NCI-H187 treated with DMSO at 0.1 percent for 48 hours (cell line): Measurements from ENCODE around the gene MAP3K10.

Experiments used
- DNase-seq: peaks from one replicate; lab custom pipeline; 2025; lab: John Stamatoyannopoulos, UW

The MAP3K10 gene

GRCh38 chr19:40249781-40250180 lies 58.6 kb downstream of the MAP3K10 start:
- no peak for DNase-seq

DNA sequence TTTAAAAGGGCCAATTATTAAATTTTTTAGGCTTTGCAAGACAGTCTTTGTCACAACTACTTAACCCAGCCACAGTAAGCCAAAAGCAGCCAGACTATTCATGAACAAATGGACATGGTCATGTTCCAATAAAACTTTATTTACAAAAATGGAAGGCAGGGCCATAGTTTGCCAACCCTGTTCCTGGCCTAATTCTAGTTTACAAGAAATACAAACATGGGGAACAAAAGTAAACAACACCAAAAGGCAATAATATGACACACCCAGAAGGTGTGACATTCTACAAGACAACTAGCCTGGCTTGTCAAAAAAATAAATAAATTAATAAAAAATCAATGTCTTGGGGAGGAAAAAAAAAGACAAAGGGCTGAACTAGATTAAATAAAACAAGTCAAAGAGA lies 60.0 kb downstream of the MAP3K10 start:
- no peak for DNase-seq

DNA sequence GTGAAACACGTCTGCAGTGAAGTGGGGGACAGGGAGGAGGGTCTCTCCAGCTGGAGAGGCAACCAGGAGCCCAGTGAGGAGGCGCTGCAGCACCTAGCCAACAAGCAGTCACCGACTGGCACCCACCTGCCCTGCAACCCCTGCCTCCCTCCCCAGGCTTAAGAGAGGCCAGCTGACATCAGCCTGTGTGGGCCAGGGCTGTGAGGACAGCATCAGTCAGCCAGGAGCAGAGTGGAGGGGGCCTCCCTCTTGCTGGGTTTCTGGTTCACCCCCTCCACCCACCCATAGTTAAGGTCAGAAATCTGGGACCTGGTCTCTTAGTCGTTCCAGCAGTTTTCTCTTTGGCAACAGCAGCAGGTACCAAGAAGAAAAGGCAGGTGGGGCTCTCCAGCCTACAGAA lies 60.8 kb downstream of the MAP3K10 start:
- no peak for DNase-seq

DNA sequence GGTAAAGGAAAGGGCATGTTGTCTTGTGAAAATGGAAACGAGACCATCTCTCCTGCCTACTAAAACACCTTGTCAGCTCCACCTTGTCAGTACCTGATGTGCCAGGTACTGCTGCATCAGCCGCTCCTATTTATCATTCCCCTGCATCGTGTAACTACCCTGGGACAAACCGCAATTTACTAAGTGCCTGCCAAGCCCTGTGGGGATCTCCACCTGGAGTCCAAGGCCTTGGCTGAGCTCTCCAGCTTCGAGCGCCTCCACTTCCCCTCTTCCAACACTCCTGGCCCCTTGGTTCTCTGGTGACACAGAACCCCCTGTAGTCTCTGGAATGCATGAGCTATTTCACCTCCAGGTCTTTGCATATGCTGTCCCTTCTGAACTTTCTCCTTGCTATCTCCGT lies 61.2 kb downstream of the MAP3K10 start:
- no peak for DNase-seq

- no peak for DNase-seq
Measured at GRCh38 chr19:40253611-40254092, 62.4 kb downstream of the MAP3K10 start.

GRCh38 chr19:40254714-40255418 lies 63.6 kb downstream of the MAP3K10 start:
- DNase-seq = no peak

- DNase-seq = no peak
Measured at GRCh38 chr19:40255619-40256166, 64.5 kb downstream of the MAP3K10 start.

- DNase-seq = no peak
Measured at GRCh38 chr19:40256512-40256911, 65.3 kb downstream of the MAP3K10 start.

DNA sequence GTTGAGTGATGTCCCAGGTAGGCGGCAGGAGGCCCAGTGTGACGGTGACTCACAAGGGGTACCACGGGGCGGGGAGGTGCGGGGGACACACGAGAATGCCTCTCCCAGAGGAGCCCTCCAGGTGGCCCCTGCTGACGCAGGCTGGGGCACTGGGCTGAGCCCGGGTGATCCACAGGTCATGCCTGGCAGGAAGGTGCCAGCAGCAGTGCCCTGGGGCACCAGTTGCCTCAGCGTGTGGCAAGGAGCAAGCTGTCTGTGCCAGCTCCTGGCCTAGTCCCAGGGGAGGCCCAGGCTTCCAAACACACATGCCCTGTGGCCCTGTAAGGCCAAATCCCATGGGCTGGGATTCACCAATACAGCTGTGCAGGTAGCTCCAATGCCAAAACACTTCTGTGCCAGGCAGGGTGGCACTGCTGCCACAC lies 65.9 kb downstream of the MAP3K10 start:
- no peak for DNase-seq

DNA sequence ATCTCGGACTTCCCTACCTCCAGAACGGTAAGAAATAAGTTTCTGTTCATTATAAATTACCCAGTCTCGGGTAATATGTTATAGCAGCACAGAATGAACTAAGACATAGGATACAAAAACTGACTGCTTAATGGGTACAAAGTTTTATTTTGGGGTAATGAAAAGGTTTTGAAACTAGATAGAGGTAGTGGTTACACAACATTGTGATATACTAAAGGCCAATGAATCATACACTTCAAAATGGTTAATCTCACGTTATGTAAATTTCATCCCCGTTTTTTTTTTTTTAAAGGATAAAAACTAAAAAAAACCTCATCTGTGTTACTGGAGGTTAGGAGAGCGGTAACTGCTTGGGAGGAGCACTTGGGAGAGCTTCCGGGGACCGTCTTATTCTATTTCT lies 70.4 kb downstream of the MAP3K10 start:
- DNase-seq = no peak

DNA sequence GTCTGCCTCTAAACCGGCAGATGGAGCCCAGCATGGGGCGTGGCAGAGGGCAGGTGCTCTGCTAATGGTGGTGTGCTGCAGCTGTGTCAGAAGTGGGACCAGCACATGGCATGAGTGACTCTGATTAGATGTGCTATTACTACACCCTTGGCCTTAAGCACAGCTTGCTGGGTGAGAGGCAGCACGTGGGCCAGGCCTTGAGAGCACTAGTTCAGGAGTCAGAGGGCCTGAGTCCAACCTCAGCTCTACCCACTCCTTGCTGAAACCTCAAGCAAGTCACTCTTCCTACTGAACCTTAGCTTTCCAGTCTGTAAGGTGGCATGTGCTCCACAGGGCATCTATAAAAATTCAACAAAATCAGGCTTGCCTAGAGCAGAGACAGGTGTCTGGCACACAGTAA lies 71.2 kb downstream of the MAP3K10 start:
- DNase-seq = no peak

- DNase-seq = no peak
Measured at GRCh38 chr19:40263440-40264313, 72.5 kb downstream of the MAP3K10 start.

- no peak for DNase-seq
Measured at GRCh38 chr19:40264314-40265054, 73.3 kb downstream of the MAP3K10 start.
